HCT116 (cell line): ENCODE data around the gene MRPL20. TPM values are rescaled to one million over a fixed set of nuclear protein-coding genes. Genes with fewer than 3 reads are reported as not detected.

ENCODE experiments used
- ATAC-seq: fragments of 200-7000 bp; cut with Tn5 transposase; 2 replicates; pipeline ENCODE4 v1.9.1; 2020; ENCODE audit warnings: mild to moderate bottlenecking, moderate library complexity
- BruUV-seq: library from RNA; stranded (reverse); fragments of 400-500 nt; replicated peaks from 2 replicates; lab custom pipeline; 2021; lab: Mats Ljungman, UMichigan
- CTCF ChIA-PET: fragments of 300-600 bp; sonication (Branson Sonifier 250); formaldehyde crosslinking; loops from one replicate; lab custom pipeline; 2021; ENCODE audit warnings: antibody characterized with exemption; lab: Charles Lee
- POLR2A ChIA-PET: fragments of 300-600, 350-600 bp; sonication (Branson Sonifier 250); formaldehyde crosslinking; loops from one replicate; lab custom pipeline; 2021; ENCODE audit warnings: antibody characterized with exemption; lab: Charles Lee
- RAD21 ChIA-PET, 2 experiments: fragments of 300-600 bp; sonication (Branson Sonifier 250); formaldehyde crosslinking; loops; one replicate each; lab custom pipeline; 2023; ENCODE audit warnings: low total read pairs in 2 of 2; ENCODE audit not compliant: uncharacterized antibody in 2 of 2, unreplicated experiment in 2 of 2, low non-redundant PET in 1 of 2; lab: Charles Lee
- DNase-seq: peaks from one replicate; pipeline ENCODE4 v3.0.0-alpha.2; 2010; ENCODE audit warnings: low read depth, low spot score
- H2AFZ ChIP-seq: fragments of 200-600 bp; shearing (Covaris generic), sonication (generic); 2 replicates; pipeline ENCODE4 v1.6.1; 2017; ENCODE audit warnings: low read depth, mixed run types, mixed read lengths, antibody characterized with exemption, low read length; ENCODE audit not compliant: poor library complexity, severe bottlenecking
- H3K27ac ChIP-seq: 2 replicates; pipeline ENCODE4 v1.5.1; 2012; ENCODE audit warnings: low read depth, low read length
- H3K27me3 ChIP-seq: fragments of 200-600 bp; sonication (generic); 2 replicates; pipeline ENCODE4 v1.6.1; 2016; ENCODE audit warnings: mixed run types, low read length, mixed read lengths; ENCODE audit not compliant: insufficient read depth
- H3K36me3 ChIP-seq, 2 experiments: fragments of 200-500 bp in 1 of 2; fragments of 200-600 bp in 1 of 2; sonication (Bioruptor generic) in 1 of 2; sonication (generic) in 1 of 2; 2 replicates each; pipeline versions ENCODE4 v1.5.1 to v1.6.1; 2014 to 2016; ENCODE audit warnings: low read length in 2 of 2, inconsistent platforms in 1 of 2, mixed read lengths in 1 of 2, mixed run types in 1 of 2; ENCODE audit not compliant: insufficient read depth in 2 of 2, control insufficient read depth in 1 of 2
- H3K4me1 ChIP-seq, 2 experiments: fragments of 200-600 bp in 1 of 2; sonication (generic) in 1 of 2; 2 replicates each; pipeline versions ENCODE4 v1.5.1 to v1.6.1; 2012 to 2017; ENCODE audit warnings: low read length in 2 of 2, inconsistent platforms in 1 of 2, mild to moderate bottlenecking in 1 of 2, mixed read lengths in 1 of 2, mixed run types in 1 of 2, moderate library complexity in 1 of 2; ENCODE audit not compliant: insufficient read depth in 2 of 2, control insufficient read depth in 1 of 2
- H3K4me2 ChIP-seq: fragments of 200-600 bp; sonication (generic); 2 replicates; pipeline ENCODE4 v1.6.1; 2017; ENCODE audit warnings: mixed run types, low read length, mixed read lengths
- H3K4me3 ChIP-seq, 2 experiments: fragments of 200-600 bp in 1 of 2; sonication (generic) in 1 of 2; replicated peaks in 1 of 2; 2 replicates each; pipeline ENCODE4 v1.5.1; 2011 to 2016; ENCODE audit warnings: low read length in 2 of 2, control low read depth in 1 of 2, low read depth in 1 of 2, mild to moderate bottlenecking in 1 of 2, mixed read lengths in 1 of 2, mixed run types in 1 of 2
- H3K79me2 ChIP-seq: fragments of 200-600 bp; sonication (generic); 2 replicates; pipeline ENCODE4 v1.6.1; 2017; ENCODE audit warnings: mild to moderate bottlenecking, mixed run types, low read length, moderate library complexity, mixed read lengths; ENCODE audit not compliant: insufficient read depth
- H3K9ac ChIP-seq: fragments of 200-600 bp; sonication (generic); 2 replicates; pipeline ENCODE4 v1.6.1; 2016; ENCODE audit warnings: low read length, mixed read lengths
- H3K9me2 ChIP-seq: fragments of 200-600 bp; sonication (generic), shearing (Covaris generic); 2 replicates; pipeline ENCODE4 v1.6.1; 2017; ENCODE audit warnings: mixed run types, mild to moderate bottlenecking, moderate library complexity; ENCODE audit not compliant: insufficient read depth
- H3K9me3 ChIP-seq, 2 experiments: fragments of 200-500 bp in 1 of 2; fragments of 200-600 bp in 1 of 2; sonication (Bioruptor generic) in 1 of 2; sonication (generic) in 1 of 2; 2 replicates each; pipeline ENCODE4 v1.6.1; 2014 to 2017; ENCODE audit warnings: low read length in 2 of 2, mixed read lengths in 2 of 2, inconsistent platforms in 1 of 2, low read depth in 1 of 2, mild to moderate bottlenecking in 1 of 2, mixed run types in 1 of 2, moderate library complexity in 1 of 2; ENCODE audit not compliant: control insufficient read depth in 1 of 2, insufficient read depth in 1 of 2
- H4K20me1 ChIP-seq: fragments of 200-600 bp; sonication (generic), shearing (Covaris generic); 2 replicates; pipeline ENCODE4 v1.6.1; 2017; ENCODE audit warnings: mixed run types, mild to moderate bottlenecking, moderate library complexity; ENCODE audit not compliant: insufficient read depth
- CBX3 ChIP-seq: IDR thresholded peaks from 2 replicates; pipeline ENCODE4 v1.6.1; 2012; ENCODE audit warnings: low read depth
- CTCF ChIP-seq, 3 experiments: fragments of 200-600 bp in 1 of 3; sonication (generic) in 1 of 3; IDR thresholded peaks in 2 of 3; conservative IDR thresholded peaks in 1 of 3; 2 replicates each; pipeline ENCODE4 v1.5.1; 2012 to 2017; ENCODE audit warnings: low read depth in 2 of 3, low read length in 2 of 3, antibody characterized with exemption in 1 of 3, borderline replicate concordance in 1 of 3, control low read depth in 1 of 3, mild to moderate bottlenecking in 1 of 3, mixed read lengths in 1 of 3, mixed run types in 1 of 3, moderate library complexity in 1 of 3; ENCODE audit not compliant: insufficient read depth in 1 of 3
- EZH2phosphoT487 ChIP-seq: fragments of 200-600 bp; IDR thresholded peaks from 2 replicates; pipeline ENCODE4 v1.6.1; 2018; ENCODE audit warnings: antibody characterized with exemption, borderline replicate concordance
- POLR2A ChIP-seq: IDR thresholded peaks from 2 replicates; pipeline ENCODE4 v1.7.0; 2011; ENCODE audit warnings: borderline replicate concordance; ENCODE audit not compliant: insufficient read depth, insufficient read length; ENCODE audit errors: extremely low read depth
- REST ChIP-seq: IDR thresholded peaks from 2 replicates; pipeline ENCODE4 v1.6.1; 2012; ENCODE audit warnings: low read depth
- SRF ChIP-seq: IDR thresholded peaks from 2 replicates; pipeline ENCODE4 v1.6.1; 2012; ENCODE audit warnings: low read depth
- ZBTB33 ChIP-seq: IDR thresholded peaks from 2 replicates; pipeline ENCODE4 v1.6.1; 2011; ENCODE audit warnings: mild to moderate bottlenecking, low read length, moderate library complexity; ENCODE audit not compliant: insufficient replicate concordance; ENCODE audit errors: extremely low read depth
- ZFX ChIP-seq: fragments of 450-650 bp; IDR thresholded peaks from 2 replicates; pipeline ENCODE4 v1.6.1; 2017
- intact Hi-C: fragments of 100-400 bp; cut with micrococcal nuclease; formaldehyde crosslinking; loops from 2 replicates; pipeline ENCODE4 v1.10.0; 2022
- total RNA-seq: library from RNA; stranded (reverse); gene quantifications from one replicate; pipeline ENCODE4 v1.2.1, GENCODE V29; 2021; ENCODE audit not compliant: unreplicated experiment

Gene MRPL20
- total RNA-seq, 1 experiment from 2014 or later, result 131 TPM

- Histone ChIP-seq H3K9me3 (peaks cover 0 to 11% of the 10 kb centered on the region in 2 experiments; a peak in 1 of 4 replicates), H3K27ac (no peak overlapping the region), H3K36me3 (no peaks in the 10 kb centered on the region), H4K20me1 (no peaks in the 10 kb centered on the region), H3K9me2 (0 out of 2 replicates have a peak, but pooled peaks cover 3% of the 10 kb centered on the region), H3K4me1 (peaks cover 24 to 49% of the 10 kb centered on the region in 2 experiments), H3K79me2 (no peaks in the 10 kb centered on the region), H3K4me2 (no peak overlapping the region), H3K27me3 (no peaks in the 10 kb centered on the region), H3K9ac (no peak overlapping the region), H2AFZ (no peak overlapping the region), H3K4me3 (no peak overlapping the region)
- ChIA-PET RAD21 (no interaction called here), CTCF (no interaction called here), POLR2A (no interaction called here)
- no TSS peak for BruUV-seq
- intact Hi-C loops, result no loop called here
- DNase-seq, result no peak
- no peak for ATAC-seq
- TF ChIP-seq CBX3 (no peak), ZBTB33 (no peak), ZFX (no peak), EZH2phosphoT487 (no peak), REST (no peak), CTCF (IDR thresholded peaks at IDR 0.05 in 2 of 3, conservative IDR thresholded peaks at IDR 0.05 in 1 of 3; ENCODE audit: borderline replicate concordance in 1 of 3, insufficient read depth in 1 of 3, low read depth in 2 of 3, low read length in 2 of 3) (no peak), SRF (no peak), POLR2A (no peak)
These were observed 45.1 kb downstream of the MRPL20 start for GRCh38 chr1:1361982-1362423.
